GM18909 (cell line): ENCODE data around the gene DYRK3.
A peak's percentile ranks its signal among the peaks of the same experiment; 100 is the strongest.

ENCODE experiments used
- ATAC-seq: cut with Tn5 transposase; IDR thresholded peaks from one replicate; pipeline ENCODE4 v1.9.1; 2021; ENCODE audit warnings: mild to moderate bottlenecking; ENCODE audit not compliant: unreplicated experiment, poor library complexity

The DYRK3 gene

DNA sequence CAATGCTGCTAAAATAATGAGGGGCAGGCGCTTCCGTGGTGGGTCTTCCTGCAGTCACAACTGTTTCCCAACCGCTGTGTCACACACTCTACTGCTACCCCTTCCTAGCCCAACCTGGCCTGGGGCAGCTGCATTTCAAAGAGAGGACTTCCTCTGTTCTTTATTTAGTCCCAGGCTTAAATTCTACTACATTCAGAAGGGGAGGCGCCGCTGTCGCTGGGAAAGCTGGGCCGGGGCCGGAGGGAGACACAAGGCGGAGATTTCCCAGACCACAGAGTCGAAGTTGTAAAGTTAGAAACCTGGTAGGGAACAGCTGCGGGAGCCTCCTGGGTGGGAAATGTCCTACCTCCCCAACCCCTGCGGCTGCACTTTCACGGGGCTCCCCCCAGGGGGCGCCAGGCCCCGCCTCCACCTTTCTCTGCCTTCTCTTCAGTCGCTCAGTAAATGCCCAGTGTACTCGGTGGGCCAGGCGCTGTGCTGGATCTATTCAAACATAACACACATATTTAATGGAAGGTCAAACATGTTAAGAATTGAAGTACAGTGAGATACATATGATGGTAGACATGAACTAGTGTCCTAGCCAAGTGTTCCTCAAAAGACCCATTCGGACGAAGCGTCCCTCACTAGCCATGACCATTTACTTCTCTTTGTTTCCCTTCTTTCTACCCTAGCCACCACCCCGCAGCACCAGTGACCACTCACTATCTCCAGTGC is 23.1 kb downstream of the DYRK3 start:
- no peak for ATAC-seq

DNA sequence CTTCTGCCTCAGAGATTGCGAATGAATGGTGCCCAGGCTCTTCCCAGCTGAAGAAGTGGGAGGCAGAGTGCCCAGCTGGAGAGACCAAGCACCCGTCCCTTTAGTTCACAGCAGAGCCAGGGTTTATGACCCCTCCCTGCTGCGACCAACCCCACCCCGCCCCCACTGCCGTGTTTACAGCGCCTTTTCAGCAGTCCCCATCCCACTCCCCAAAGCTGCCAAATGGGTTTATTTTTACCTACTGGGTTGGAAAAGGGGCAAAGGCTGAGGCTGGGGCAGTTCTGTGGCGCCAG is 23.6 kb downstream of the DYRK3 start:
- no peak for ATAC-seq

DNA sequence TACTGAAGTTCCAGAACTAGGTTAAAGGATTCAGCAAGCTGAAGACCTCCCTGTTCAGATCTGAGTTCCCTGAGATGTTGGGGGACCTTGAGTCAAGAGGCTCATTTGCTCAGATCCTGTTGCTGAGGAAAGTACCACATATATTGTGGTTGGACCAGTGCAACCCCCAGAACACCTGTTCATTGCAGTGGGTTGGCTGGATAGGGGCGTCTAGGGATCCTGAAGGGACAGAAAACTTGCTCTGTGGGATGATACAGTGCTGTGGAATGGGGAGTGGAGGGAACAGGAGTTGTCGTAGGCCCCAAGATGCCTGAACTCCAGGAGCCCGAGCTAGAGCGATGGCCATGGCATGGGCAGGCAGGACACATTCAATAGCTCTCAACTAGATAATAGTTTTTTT is 24.8 kb downstream of the DYRK3 start:
- ATAC-seq, result no peak

GRCh38 chr1:206661161-206661820 is 26.0 kb downstream of the DYRK3 start:
- ATAC-seq, result no peak

GRCh38 chr1:206662396-206663092 is 27.2 kb downstream of the DYRK3 start:
- no peak for ATAC-seq

DNA sequence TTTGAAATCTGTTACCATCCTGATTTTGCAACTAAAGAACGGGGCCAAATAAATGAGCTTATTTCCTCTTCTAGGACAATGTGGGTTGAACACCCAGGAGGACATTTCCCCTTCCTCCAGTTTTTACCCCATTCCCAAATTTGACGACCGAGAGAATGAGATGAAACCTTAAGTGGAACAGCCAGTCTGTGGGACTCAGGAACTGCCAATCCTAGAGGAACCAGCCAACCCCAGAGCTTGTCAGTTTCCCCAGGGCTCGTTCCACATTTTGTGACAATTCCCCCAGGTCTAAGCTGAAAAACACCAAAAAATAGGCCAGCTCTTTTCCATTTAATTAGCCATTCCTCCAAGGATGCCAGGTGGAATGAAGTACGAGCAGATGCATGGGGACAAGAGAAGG is 28.0 kb downstream of the DYRK3 start:
- no peak for ATAC-seq

GRCh38 chr1:206663832-206664652 is 28.7 kb downstream of the DYRK3 start:
- ATAC-seq, result peak; percentile 53

DNA sequence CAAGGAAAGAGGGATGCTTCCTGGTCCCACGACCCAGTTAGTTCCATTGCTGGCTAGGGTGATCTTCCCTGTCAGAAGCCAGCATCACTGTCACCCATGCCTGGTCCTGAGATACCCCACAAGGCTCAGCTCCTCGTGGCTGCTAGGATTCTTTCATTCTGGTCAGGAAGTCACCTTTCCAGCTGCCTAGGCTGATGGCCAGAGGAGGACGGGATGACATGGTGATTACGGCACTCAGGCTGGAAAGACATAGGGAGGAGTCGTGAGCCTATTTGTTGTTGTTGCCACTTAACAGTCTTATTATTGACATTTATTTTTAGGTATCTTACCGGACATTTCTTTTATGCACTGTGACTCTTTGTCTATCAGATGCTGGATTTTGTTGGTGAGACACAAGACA is 29.4 kb downstream of the DYRK3 start:
- ATAC-seq, result no peak

DNA sequence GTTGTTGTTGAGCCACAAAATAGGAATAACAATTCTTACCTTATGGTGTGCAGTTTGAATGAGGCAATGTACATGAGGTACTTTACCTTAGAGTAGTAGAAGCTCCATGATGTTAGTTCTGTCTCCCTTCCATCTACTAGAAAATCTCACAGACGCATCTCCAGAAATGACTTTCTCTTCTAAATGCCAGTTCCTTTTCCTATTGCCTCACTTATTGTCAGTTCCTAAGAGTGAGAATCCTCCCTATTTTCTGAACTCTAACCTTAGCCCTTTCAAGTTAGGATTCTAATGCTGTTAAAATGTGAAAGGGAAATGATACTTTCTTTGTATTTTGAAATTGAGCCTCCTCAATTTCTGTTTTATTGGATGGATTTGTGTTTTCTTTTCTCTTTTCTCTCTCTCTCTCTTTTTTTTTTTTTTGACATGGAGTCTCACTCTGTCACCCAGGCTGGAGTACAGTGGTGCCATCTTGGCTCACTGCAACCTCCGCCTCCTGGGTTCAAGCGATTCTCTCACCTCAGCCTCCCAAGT is 30.8 kb downstream of the DYRK3 start:
- no peak for ATAC-seq

GRCh38 chr1:206666954-206667665 is 31.8 kb downstream of the DYRK3 start:
- no peak for ATAC-seq

DNA sequence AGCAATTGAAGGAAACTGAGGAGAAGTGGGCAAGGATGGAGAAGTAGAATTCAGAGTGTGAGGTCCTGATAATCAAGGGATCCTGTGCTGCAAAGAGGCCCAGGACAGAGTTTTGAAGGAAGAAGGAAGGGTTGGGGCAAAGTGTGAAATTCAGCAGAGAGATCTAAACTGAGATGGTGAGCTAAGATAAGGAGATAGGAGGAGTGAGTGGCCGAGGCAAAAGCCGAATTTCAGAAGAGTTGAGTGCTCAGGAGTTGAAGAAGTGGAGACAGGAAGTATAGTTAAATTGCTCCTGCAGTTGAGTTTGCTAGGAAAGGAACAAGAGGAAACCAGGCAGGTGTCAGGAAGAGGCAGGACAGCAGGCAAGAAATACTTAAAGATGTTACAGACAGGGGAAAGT is 33.0 kb downstream of the DYRK3 start:
- ATAC-seq, result no peak

DNA sequence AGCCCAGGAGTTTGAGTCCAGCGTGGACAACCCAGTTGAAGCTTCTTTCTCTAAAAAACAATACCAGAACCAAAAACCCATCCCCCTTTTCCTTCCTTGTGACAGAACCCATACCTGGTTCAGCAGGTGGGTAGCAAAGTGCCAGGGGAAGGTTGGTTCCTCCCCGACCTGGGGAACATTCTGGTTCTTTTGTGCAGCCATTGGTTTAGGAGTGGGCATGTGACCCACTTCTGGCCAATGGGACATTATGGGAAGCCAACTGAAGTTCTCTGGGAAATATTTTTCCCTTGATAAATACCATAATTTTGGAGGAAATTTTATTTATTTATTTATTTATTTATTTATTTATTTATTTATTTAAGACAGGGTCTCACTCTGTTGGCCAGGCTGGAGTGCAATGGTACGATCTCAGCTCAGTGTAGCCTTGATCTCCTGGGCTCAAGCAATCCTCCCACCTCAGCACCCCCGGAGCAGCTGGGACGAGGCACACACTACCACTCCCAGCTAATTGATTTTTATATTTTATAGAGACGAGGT is 33.6 kb downstream of the DYRK3 start:
- no peak for ATAC-seq

DNA sequence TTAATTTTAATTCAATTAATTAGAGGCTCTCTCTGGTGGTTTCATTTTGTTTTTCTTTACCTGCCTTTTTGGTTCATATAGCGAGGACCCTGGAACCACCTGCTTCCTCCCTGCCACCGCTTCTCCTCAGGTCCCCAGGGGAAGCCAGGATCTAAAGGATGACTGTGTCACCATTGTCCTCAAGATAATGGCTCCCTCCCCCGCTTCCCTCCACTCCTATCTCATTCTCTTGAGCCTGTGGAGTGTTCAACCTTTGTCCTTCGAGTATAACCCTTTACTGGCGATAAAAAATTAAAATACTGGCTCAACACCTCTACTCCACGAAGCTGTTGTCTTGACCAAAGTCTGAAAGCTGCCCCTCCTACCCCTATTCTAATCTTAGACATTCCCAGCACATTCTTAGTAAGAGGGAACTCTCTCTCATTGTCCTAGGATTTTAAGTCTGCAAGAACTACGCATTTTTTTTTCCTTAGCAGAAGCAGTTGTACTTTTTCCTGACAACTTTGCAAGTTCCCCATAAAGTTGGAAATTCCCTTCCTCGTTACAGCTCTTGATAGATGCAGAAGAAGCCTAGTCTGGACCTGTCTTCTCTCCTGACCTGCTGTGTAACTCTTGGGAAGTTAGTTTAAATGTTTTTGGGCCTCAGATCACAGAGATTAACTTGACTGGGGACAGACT is 36.8 kb downstream of the DYRK3 start:
- ATAC-seq, result no peak

- ATAC-seq, result no peak
Measured at GRCh38 chr1:206672844-206673758, 37.8 kb downstream of the DYRK3 start.

GRCh38 chr1:206674236-206674635 is 38.9 kb downstream of the DYRK3 start:
- no peak for ATAC-seq

DNA sequence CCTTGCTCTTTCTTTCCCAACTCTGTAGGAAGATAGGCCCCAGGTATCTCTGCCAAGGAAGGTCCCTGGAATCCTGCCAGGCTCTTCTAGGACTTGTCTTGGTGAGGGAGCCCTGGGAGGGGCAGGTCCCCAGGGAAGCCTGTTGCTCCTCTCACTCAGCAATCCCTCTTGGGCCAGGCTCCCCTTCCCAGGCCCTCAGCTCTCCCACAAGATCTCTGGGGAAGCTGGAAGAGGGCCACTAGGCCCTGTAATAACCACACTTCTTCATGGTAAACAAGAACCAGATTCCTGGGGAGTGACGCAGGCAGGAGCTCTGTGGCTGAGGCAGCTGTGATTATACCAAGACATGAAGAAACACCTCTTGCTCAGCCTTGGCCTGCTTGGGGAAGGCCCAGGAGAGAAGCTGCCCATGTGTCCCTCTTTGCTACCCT is 39.4 kb downstream of the DYRK3 start:
- no peak for ATAC-seq

DNA sequence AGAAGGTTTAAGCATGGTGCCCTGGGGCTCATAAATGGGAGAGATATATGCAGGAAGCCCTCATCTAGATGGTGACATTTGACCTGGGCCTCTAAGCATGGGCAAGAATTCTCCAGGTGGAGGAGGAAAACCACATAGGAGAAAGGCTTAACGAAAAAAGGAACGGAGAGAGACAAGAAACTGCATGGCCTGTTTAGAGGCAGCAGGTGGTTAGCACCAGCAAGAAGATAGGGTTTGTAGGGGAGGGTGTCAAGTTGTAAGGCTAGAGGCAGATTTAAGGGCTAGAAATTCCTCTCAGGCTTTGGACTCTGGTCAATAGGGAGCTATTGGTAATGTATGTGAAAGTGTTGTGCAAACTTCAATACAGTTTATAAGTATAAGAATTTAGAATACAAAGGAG is 41.2 kb downstream of the DYRK3 start:
- no peak for ATAC-seq

DNA sequence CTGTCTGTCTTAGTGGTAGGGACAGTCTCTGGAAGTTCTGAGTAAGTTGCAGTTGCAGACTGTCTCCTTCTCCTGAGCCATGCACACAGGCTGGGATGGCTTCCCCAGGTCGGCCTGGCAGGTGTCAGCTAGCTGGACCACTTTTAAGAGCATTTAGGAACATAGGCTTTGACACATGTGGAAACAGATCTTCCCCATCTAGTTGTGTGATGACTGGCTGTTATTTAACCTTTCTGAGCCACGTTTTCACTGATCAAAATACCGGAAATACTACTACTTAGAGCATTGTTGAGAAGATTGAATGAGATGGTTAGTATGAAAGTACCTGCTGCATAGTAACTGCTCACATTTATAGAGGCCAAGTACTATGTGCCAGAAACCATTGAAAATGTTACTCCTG is 43.2 kb downstream of the DYRK3 start:
- ATAC-seq, result no peak
